HG02763 (cell line): ENCODE measurements around the gene TTC4.

ENCODE experiments used
- ATAC-seq: cut with Tn5 transposase; IDR thresholded peaks from one replicate; pipeline ENCODE4 v1.9.1; 2021; ENCODE audit warnings: mild to moderate bottlenecking, moderate library complexity; ENCODE audit not compliant: unreplicated experiment

Gene TTC4

GRCh38 chr1:54715493-54716298 is at the start of gene TTC4:
Gene TTC4, plus strand, starts transcription at chr1:54715861. Its CDS starts 48 bp downstream, at chr1:54715909.
- ATAC-seq: peak; percentile 95

- no peak for ATAC-seq
Measured at GRCh38 chr1:54666333-54666732, 49.3 kb upstream of the TTC4 start.

- no peak for ATAC-seq
Measured at GRCh38 chr1:54667797-54668196, 47.9 kb upstream of the TTC4 start.

GRCh38 chr1:54668567-54668966 is 47.1 kb upstream of the TTC4 start:
- no peak for ATAC-seq

GRCh38 chr1:54671985-54672608 is 43.6 kb upstream of the TTC4 start:
- ATAC-seq: peak; percentile 61

- ATAC-seq: no peak
Measured at GRCh38 chr1:54678776-54679643, 36.7 kb upstream of the TTC4 start.

- no peak for ATAC-seq
Measured at GRCh38 chr1:54679706-54680105, 36.0 kb upstream of the TTC4 start.

GRCh38 chr1:54680387-54680786 is 35.3 kb upstream of the TTC4 start:
- no peak for ATAC-seq

- no peak for ATAC-seq
Measured at GRCh38 chr1:54681358-54681757, 34.3 kb upstream of the TTC4 start.

GRCh38 chr1:54683453-54683852 is 32.2 kb upstream of the TTC4 start:
- ATAC-seq: no peak

- ATAC-seq: no peak
Measured at GRCh38 chr1:54685335-54685905, 30.2 kb upstream of the TTC4 start.

- ATAC-seq: no peak
Measured at GRCh38 chr1:54686155-54686554, 29.5 kb upstream of the TTC4 start.

GRCh38 chr1:54694771-54695170 is 20.9 kb upstream of the TTC4 start:
- ATAC-seq: no peak

- ATAC-seq: no peak
Measured at GRCh38 chr1:54695221-54695620, 20.4 kb upstream of the TTC4 start.

- no peak for ATAC-seq
Measured at GRCh38 chr1:54695764-54696163, 19.9 kb upstream of the TTC4 start.

GRCh38 chr1:54696262-54696661 is 19.4 kb upstream of the TTC4 start:
- no peak for ATAC-seq

GRCh38 chr1:54697896-54698295 is 17.8 kb upstream of the TTC4 start:
- ATAC-seq: no peak

GRCh38 chr1:54698346-54698745 is 17.3 kb upstream of the TTC4 start:
- ATAC-seq: no peak

- no peak for ATAC-seq
Measured at GRCh38 chr1:54699936-54700525, 15.6 kb upstream of the TTC4 start.

GRCh38 chr1:54701066-54701465 is 14.6 kb upstream of the TTC4 start:
- no peak for ATAC-seq

GRCh38 chr1:54701996-54702395 is 13.7 kb upstream of the TTC4 start:
- ATAC-seq: no peak
